Measurements from ENCODE around the gene RAPGEF3.

Gene RAPGEF3

GRCh38 chr12:47775100-47775911, 16.6 kb upstream of the RAPGEF3 start:
- DNase-seq = no peak

GRCh38 chr12:47774663-47775062, 16.0 kb upstream of the RAPGEF3 start:
- DNase-seq = no peak

GRCh38 chr12:47773858-47774580, 15.3 kb upstream of the RAPGEF3 start:
- no peak for DNase-seq

- peak; percentile 57 for DNase-seq
Observed at GRCh38 chr12:47773062-47773857, 14.6 kb upstream of the RAPGEF3 start, which contains the start of gene SLC48A1. Gene SLC48A1 (plus strand): TSS chr12:47773238. CDS start chr12:47773305, 67 bp downstream.

- DNase-seq = no peak
Observed at GRCh38 chr12:47772738-47773061, 14.0 kb upstream of the RAPGEF3 start.

GRCh38 chr12:47772094-47772660, 13.5 kb upstream of the RAPGEF3 start:
- DNase-seq = no peak

- no peak for DNase-seq
Observed at GRCh38 chr12:47771304-47771703, 12.6 kb upstream of the RAPGEF3 start.

GRCh38 chr12:47770086-47770726, 11.5 kb upstream of the RAPGEF3 start:
- no peak for DNase-seq

GRCh38 chr12:47769234-47770085, 10.8 kb upstream of the RAPGEF3 start:
- DNase-seq = no peak

GRCh38 chr12:47768323-47768811, 9.7 kb upstream of the RAPGEF3 start:
- no peak for DNase-seq

- DNase-seq = peak; percentile 58
Observed at GRCh38 chr12:47767216-47767724, 8.6 kb upstream of the RAPGEF3 start.

- DNase-seq = no peak
Observed at GRCh38 chr12:47766502-47767215, 8.0 kb upstream of the RAPGEF3 start.

GRCh38 chr12:47763481-47764346, 5.0 kb upstream of the RAPGEF3 start:
- no peak for DNase-seq

- no peak for DNase-seq
Observed at GRCh38 chr12:47762850-47763465, 4.3 kb upstream of the RAPGEF3 start.

GRCh38 chr12:47758584-47758833, 171 bp downstream of the RAPGEF3 start:
- no peak for DNase-seq

- DNase-seq = no peak
Observed at GRCh38 chr12:47757840-47758583, 668 bp downstream of the RAPGEF3 start.

- no peak for DNase-seq
Observed at GRCh38 chr12:47757364-47757839, 1.3 kb downstream of the RAPGEF3 start.
